Muscle of back (tissue), 13 donors: Measurements from ENCODE around the gene UBAP1. TPM values are rescaled to one million over a fixed set of nuclear protein-coding genes. Genes with fewer than 3 reads are reported as not detected.
"Not testable (repeated sequence)": the region's sequence is repeated elsewhere in the genome, so short reads cannot be mapped to it uniquely, and the experiment has no call there.

Experiments used
- DNase-seq, 3 donors: peaks; one replicate each; pipeline versions ENCODE4 v3.0.0 to v3.0.0-alpha.2; 2013
- long read RNA-seq, 9 donors: transcript quantifications; one replicate each; lab custom pipeline, GENCODE V29; 2026
- polyA plus RNA-seq, 10 donors: library from polyadenylated mRNA; unstranded; fragments of 120-200 nt; gene quantifications; one replicate each; pipeline ENCODE4 v1.2.1, GENCODE V29; 2013; ENCODE audit not compliant: insufficient read length in 10 of 10

Gene UBAP1
- polyA plus RNA-seq, result 10 to 100 TPM; 32.8 to 45.0 (median 36.9) TPM
- long read RNA-seq, donor 1, partial matches to known transcripts, result 5 of 9 reads
- long read RNA-seq, donor 1, other reads (novel, unspliced or antisense), result 0 of 9 reads
- long read RNA-seq, donor 2, transcript UBAP1-201 (7 exons, 2,735 nt), result major isoform, 8 of 49 reads
- long read RNA-seq, donor 2, partial matches to known transcripts, result 41 of 49 reads
- long read RNA-seq, donor 2, other reads (novel, unspliced or antisense), result 0 of 49 reads
- long read RNA-seq, donor 3, result 0 reads
- long read RNA-seq, donor 4, transcript UBAP1-201 (7 exons, 2,735 nt), result major isoform, 7 of 18 reads
- long read RNA-seq, donor 4, partial matches to known transcripts, result 10 of 18 reads
- long read RNA-seq, donor 4, other reads (novel, unspliced or antisense), result 0 of 18 reads
- long read RNA-seq, donor 5, transcript UBAP1-201 (7 exons, 2,735 nt), result major isoform, 9 of 14 reads
- long read RNA-seq, donor 5, partial matches to known transcripts, result 5 of 14 reads
- long read RNA-seq, donor 5, other reads (novel, unspliced or antisense), result 0 of 14 reads
- long read RNA-seq, donor 6, transcript UBAP1-201 (7 exons, 2,735 nt), result major isoform, 5 of 54 reads
- long read RNA-seq, donor 6, partial matches to known transcripts, result 45 of 54 reads
- long read RNA-seq, donor 6, other reads (novel, unspliced or antisense), result 0 of 54 reads
- long read RNA-seq, donor 7, partial matches to known transcripts, result 7 of 13 reads
- long read RNA-seq, donor 7, other reads (novel, unspliced or antisense), result 0 of 13 reads
- long read RNA-seq, donor 8, partial matches to known transcripts, result 0 of 1 reads
- long read RNA-seq, donor 8, other reads (novel, unspliced or antisense), result 0 of 1 reads
- long read RNA-seq, donor 9, result 0 reads

DNA sequence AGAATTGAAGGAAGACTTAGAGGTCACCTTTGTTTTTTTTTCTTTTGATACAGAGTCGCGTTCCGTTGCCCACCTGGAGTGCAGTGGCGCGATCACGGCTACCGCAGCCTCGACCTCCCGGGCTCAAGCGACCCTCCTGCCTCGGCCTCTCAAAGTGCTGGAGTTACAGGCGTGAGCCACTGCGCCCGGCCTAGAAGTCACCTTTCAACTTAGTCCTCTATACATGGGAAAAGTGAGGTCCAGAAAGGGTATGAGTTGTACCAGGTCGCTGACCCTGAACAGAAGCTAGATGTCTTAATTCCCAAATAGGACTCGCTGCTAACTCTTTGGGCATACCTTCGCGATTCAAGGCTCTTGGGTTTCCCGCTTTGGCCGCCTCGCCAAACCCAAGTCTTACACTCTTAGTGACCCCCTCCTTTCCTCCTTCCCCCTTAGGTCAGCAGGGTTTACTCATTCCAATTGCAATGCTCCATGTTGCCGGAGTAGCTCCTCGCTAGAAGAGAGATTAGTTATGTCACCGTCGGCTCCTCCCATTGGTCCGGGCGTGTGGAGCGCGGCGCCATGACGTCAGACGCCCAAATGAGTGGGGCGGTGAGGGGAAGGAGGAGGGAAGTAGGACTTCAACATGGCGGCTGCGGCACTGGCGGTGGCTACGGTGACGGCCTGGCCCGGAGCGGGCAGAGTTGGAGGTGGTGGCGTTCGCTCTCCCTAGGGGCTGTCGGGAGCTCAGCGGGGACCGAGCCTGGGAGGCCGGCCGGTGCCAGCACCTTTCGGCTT is at the start of gene UBAP1:
UBAP1 (plus strand) TSS at position 608 of the 777 bp plus-strand sequence. CDS start 41,872 bp downstream, outside the sequence.
- DNase-seq, result peak; percentile 98 to 99 (median 98)

DNA sequence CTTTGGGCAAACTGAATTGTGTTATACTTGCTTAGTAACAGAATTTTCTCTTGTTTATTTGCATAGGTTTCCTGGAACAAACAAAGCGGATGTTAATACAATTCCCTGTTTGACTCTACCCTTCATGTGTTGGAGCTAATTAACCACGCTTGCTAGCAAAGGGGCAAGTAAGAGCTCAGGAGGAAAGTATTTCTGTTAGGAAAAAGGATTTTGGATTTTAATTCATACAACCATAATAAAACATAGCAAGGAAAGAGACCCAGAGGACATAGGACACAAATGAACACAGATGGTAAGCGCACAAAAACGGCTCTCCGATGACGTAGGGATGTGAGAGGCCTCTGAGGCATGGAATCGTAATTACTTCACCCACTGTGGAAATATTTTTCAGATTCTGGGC is 47.3 kb upstream of the UBAP1 start:
- DNase-seq, result no peak

DNA sequence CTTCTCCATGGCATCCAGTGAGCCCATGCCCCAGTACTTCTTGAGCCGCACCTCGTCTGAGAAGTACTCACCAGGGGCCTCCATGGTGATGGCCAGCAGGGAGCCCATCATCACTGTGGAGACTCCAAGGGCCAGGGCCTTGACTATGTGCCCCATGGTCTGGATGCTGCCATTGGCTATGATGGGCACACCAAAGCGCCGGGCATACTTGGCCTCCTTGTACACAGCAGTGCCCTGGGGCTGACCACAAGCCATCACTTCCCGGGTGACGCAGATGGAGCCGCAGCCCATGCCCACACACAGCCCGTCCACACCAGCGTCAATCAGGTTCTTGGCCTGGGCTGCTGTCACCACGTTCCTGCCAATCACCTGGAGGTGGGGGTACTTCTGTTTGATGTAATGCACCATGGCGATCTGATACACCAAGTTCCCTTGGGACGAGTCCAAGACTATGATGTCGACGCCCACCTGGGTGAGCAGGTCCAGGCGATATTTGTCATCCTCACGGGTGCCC is 45.4 kb upstream of the UBAP1 start:
- no peak for DNase-seq

DNA sequence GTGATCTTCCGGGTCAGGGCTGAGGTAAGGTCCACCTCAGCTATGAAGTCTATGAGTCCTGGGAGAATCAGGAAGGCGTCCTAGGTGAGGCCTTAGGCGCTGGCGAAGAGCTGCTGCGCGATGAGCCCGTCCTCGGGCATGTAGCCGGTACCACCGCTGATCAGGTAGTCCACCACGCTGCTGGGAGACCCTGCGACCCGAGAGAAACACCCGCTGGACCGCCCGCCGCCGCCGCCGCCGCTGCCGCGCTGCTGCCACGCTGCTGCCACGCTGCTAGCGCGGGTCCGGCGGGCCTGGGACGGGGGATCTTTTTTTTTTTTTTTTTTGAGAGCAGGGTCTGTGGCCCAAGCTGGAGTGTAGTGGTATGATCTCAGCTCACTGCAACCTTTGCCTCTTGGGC is 44.3 kb upstream of the UBAP1 start:
- no peak for DNase-seq

DNA sequence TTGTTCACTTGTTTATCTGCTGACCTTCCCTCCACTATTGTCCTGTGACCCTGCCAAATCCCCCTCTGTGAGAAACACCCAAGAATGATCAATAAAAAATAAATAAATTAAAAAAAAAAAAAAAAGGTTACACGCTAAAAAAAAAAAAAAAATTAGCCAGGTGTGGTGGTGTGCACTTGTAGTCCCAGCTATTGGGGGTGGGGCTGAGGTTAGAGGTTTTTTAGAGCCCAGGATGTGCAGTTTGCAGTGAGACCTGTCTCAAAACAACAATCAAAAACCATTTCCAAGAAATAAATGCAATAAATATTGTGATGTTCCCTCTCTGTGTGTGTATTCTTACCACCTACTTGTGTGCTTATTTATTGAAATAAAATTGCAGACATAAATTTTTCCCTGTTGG is 40.2 kb upstream of the UBAP1 start:
- DNase-seq, result not testable (repeated sequence)

DNA sequence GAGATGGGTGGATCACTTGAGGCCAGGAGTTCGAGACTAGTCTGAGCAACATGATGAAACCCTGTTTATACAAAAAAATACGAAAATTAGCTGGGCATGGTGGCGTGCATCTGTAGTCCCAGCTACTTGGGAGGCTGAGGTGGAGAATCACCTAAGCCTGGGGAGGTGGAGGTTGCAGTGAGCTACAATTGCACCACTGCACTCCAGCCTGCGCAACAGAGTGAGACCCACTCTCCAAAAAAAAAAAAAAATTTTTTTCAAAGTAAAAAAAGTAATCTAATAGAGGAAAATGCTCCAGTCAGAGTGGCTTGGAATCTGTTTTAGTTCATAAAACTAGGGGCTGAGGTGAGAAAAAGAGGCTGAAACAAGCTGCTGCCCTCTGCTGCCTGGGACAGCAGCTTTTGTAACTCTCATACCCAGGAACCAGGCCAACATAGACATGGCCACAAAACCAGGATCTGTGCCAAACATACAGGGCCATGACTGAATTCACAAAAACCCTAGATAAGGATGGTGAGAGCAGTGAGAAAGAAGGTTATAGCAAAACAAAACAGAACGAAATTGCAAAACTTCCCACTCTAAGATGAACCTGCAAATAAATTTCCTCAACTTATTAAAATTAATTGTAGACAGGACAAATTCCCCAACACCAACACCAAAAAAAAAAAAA is 39.2 kb upstream of the UBAP1 start:
- peak; percentile 12 to 57 (median 36) for DNase-seq

DNA sequence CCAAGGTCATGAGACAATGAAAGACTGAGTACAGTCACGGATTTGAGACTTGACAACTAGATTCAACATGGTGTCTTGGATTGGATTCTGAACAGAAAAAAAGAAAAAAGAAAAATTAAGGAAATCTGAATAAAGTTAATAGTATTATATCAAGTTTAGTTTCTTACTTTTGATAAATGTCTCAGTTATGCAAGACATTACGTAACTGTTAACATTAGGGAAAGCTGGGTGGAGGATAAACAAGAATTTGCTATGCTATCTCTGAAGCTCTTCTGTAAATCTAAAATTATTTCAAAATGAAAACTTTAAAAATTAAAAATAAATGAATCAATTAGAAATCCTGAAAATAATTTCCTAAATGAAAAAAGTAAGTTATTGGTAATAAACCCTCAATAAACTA is 38.0 kb upstream of the UBAP1 start:
- no peak for DNase-seq

DNA sequence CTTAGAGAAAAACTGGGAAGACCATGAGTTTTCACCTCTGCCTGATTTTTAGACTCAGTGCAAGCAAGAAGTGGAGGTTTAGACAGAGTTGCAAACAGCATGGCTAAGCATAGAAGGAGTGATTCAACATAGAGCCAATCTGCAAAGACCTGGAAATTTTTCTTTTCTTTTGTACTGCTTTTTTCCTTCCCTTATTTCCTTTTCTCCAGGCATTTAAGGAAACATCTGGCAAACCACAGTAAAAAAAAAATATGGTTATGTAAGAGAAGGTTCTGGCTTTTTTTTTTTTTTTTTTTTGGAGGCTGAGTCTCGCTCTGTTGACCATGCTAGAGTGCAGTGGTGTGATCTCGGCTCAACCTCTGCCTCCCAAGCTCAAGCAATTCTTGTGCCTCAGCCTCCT is 35.7 kb upstream of the UBAP1 start:
- DNase-seq, result no peak

DNA sequence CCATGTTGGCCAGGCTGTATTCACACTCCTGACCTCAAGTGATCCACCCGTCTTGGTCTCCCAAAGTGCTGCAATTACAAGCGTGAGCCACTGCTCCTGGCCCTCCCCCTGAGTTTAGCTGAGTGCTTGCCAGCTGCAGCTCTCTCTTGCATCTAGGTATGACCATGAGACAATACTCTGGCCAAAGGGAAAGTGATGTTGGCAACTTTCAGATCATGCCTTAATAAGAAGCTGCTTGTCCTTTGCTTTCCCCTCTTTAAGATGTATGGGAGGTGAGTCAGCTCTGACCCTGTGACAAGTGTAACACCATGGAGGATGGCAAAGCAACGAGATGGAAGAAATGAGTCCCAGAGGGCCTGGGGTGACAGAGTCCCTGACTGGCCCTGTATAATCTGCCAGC is 33.7 kb upstream of the UBAP1 start:
- DNase-seq, result no peak

DNA sequence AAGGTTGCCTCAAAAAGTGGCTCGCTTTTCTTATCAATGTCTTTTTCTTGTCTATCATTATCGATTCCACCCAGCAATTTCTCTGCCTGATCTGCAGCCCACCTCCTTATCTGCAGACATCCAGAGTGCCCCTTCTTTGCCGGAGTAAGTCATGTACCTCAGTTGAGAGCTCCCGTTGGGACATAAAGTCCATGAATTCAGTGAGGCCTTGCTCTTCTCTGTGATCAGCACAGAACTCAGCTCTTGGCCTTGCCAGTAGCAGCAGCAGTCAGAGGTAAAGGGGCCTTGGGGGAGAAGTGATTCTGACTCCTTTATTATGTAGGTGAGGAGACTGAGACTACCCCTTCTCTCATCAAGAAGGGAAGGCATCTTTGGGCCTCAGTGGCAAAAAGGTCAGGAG is 27.4 kb upstream of the UBAP1 start:
- no peak for DNase-seq

DNA sequence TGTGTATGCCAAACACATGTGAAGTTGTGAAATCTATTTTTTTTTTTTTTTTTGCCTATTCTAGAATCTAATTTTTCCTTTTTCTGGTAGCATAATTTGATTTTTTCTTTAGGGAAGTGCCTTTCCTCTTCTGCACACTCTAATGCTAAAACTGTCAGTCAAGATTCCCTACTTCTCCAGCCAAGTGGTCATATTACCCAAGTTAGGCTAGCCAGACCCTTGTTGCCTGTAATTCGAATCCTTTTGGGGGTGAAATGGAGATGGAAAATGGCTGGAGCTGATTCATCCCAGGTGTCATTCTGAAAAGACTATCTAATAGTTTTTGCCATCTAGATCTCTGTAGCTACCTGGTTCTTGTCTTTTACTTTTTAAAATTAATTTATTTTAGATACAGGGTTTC is 24.8 kb upstream of the UBAP1 start:
- DNase-seq, result no peak

DNA sequence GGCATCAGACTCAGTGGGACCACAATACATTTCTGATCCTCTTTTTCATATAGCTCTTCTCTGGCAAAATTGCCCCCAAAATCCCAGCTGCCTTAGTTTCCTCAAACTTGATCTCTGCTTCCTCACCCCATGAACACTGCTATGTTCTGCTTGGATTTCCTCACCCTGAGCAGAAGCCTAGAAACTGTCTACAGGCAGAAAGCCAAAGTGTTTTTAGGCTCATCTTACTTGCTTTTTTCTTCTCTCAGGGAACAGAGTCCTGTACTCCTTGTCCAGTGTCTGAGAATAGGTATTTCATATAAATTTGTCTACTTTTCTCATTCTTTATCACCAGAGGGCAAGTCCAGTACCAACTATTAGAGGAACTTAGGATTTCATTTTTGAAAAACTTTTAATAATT is 21.5 kb upstream of the UBAP1 start:
- DNase-seq, result no peak

DNA sequence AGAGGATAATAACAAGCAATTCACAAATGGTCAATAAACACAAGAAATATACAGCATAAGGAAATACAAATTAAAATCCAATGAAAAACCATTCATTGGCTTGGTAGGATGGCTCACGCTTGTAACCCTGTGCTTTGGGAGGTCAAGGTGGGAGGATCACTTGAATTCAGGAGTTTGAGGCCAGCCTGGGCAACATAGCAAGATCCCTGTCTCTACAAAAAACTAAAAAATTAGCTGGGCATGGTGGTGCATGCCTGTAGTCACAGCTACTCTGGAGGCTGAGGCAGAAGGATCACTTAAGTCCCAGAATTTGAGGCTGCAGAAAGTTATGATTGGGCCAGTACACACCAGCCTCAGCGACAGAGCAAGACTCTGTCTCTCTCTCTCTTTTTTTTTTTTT is 20.9 kb upstream of the UBAP1 start:
- no peak for DNase-seq

DNA sequence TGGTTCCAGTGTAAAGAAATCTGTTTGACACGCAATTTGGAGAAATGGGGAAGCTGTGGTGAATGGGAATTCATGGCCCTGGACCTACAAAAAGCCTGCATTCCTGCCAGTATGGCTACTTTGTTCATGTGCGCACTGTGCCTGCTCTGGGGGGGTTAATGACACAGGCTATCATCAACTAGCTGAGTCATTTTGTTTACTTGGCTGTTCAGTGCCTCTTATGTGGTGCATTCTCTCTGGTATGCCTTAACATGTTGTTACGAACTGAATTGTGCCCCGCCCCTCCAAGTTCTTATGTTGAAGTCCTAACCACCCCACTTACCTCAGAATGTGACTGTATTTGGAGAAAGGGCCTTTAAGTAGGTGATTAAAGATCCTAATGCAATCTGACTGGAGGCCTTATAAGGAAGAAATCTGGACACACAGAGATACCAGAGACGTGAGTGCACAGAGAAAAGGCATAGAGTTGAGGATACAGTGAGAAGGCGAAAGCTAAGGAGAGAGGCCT is 20.4 kb upstream of the UBAP1 start:
- peak in 1 of 3 donors; percentile 58 for DNase-seq

DNA sequence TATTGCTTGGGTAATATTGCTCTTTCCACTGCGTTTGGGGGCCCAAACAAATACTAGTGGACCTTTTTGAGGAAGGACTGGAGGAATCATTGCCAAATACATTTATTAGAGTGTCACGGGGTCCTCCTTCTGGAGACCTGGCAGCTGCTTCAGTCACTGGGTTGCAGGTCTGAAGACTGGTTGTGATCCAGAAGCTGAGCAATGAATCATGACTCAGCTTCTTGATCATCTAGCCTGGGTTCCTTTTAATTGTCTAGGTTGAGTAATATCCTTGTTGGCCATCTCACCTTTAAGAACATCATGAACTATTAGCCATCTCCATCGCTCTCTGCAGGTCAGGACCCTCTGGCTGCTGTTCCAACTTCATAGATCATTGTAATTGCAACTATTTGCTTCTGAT is 15.4 kb upstream of the UBAP1 start:
- no peak for DNase-seq

DNA sequence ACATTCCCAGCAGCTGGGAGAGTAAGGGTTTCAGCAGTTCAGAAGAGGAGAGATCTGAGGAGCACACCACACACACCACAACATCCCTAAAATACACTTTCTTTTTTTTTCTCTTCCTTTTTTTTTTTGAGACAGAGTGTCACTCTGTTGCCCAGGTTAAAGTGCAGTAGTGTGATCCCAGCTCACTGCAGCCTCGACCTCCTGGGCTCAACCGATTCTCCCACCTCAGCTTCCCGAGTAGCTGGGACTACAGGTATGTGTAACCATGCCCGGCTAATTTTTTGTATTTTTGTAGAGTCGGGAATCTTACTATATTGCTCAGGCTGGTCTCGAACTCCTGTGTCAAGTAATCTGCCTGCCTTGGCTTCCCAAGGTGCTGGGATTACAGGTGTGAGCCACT is 9.7 kb upstream of the UBAP1 start:
- no peak for DNase-seq

DNA sequence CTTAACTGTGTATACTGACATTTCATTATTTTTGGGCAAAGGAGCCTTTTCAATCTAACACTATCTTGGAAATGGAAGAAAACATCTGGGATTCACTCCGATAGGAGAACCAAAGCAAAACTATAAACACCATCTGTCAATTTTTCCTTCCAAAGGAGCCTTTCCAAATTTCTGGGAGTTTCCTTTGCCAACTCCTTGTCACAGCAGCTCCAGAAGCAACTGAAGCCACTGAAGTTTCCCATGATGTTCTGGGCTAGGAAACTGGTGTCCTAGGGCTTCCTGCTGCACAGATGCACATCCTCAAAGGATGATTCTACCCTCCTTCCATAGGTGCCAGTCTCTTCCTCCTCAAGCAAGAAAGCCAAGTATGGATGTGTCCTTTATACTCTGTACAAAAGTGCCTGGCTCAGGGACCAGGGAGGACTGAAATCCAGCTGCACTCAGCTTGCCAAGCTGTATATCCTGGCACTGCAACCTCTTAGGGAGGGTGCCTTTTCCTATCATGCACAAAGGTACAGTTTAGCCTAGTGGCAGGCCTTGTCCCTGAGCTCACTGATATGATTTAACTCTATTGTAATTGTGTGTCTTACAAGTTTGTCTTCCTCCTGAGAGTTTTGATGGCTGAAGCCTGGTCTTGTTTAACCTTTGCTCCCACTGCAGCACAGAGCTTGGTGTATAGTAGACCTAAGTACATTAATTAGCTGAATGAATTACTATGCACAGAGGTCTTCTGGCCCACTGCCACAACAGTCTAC is 8.4 kb upstream of the UBAP1 start:
- DNase-seq, result peak in 2 of 3 donors; percentile 63 to 71

DNA sequence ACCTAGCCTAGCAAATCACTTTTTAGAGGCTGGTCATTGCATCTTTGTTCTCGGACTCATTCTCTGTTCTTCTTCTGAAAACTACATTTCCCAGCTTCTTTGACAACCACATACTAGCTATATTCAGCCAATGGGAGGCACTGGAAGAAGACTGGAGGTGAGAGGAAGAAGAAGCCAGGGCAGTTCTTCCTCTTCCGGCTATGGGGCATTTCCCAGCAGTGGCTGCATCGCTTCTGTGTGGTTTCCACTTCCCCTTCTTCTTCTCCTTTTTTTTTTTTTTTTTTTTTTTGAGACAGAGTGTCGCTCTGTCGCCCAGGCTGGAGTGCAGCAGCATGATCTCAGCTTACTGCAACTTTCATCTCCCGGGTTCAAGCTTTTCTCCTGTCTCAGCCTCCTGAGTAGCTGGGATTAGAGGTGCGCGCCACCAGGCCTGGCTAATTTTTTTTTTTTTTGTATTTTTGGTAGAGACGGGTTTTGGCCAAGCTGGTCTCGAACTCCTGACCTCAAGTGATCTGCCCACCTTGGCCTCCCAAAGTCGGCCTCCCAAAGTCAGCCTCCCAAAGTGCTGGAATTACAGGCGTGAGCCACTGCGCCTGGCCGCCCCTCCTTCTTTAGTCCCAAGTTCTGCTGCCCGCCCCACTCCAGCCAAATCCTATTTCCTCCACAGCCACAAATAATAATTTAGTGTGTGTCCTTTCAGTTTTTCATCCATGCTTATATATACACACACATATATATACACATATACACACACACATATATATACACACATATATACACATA is 6.9 kb upstream of the UBAP1 start:
- peak in 1 of 3 donors; percentile 22 for DNase-seq

DNA sequence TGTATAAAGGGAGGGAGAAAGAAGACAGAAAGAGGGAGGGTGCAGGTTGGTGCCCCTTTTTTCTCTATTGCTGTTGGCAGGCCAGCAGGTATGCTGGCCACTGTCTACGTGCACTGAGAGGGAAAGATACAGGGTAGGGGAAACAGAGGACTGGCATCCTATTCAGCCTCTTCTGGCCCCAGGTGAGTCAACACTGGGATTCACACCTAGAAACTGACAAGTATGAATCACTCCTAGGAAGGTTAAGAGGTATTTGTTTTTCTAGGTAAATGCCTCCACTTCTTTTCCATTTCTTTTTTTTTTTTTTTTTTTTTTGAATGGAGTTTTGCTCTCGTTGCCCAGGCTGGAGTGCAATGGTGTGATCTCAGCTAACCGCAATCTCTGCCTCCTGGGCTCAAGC is 2.8 kb upstream of the UBAP1 start:
- DNase-seq, result no peak
